Fibroblast of the aortic adventitia (primary cell): ENCODE measurements around the gene ALPP. TPM values are rescaled to one million over a fixed set of nuclear protein-coding genes. Genes with fewer than 3 reads are reported as not detected.
"Not testable (repeated sequence)": the region's sequence is repeated elsewhere in the genome, so short reads cannot be mapped to it uniquely, and the experiment has no call there.

Experiments used
- DNase-seq: peaks from one replicate; pipeline ENCODE4 v3.0.0-alpha.2; 2010; ENCODE audit warnings: low read depth
- H3K4me3 ChIP-seq: 2 replicates; pipeline ENCODE4 v1.5.1; 2011; ENCODE audit warnings: low read depth, mild to moderate bottlenecking, control low read depth, low read length, moderate library complexity
- small RNA-seq: library from RNA; depleted of rRNA; stranded (forward); fragments of <200 nt; gene quantifications from one replicate; pipeline ENCODE3, GENCODE V24; 2012
- total RNA-seq: library from RNA; depleted of rRNA; stranded (reverse); fragments of >200 nt; gene quantifications from 2 replicates; pipeline ENCODE4 v1.2.3, GENCODE V29; 2012; ENCODE audit warnings: low replicate concordance
- TF ChIP-seq, protein P1 (sequence below): IDR thresholded peaks from 2 replicates; pipeline ENCODE4 v1.5.1; 2011; ENCODE audit warnings: mild to moderate bottlenecking, low read length, control low read depth, inconsistent platforms; ENCODE audit not compliant: insufficient read depth

ALPP gene
- total RNA-seq, 1 donor: not detected

DNA sequence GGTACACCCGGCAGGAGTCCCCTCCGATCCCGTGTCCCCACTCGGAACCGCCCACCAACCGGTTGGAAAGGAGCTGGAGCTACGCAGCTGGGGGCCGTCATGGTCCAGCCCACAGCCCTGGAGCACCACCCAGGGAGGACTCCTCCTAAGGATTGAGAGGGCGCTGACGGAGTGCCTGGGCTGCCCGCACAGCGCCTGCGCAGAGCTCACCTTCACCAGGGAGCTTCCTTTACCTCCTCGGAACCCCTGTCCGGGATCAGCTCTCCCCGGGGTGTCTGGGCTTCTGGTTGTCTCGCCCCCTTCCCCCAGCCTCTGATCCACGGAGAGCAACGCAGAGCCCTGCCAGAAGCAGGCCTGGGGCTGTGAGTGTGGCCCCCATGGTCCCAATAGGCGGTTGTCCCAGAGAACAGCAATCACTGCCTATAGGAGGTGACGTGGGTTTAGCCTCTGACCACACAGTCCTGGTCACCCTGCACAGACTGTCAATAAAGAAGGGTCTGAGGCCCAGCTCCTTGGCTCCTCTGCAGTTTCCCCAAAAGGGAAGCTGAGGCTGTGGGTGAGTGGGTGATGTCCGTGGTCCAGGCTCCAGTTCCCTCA, 42.7 kb downstream of the ALPP start:
- no peak for DNase-seq
- H3K4me3 ChIP-seq: no peak overlapping the region
- TF ChIP-seq, protein P1, sequence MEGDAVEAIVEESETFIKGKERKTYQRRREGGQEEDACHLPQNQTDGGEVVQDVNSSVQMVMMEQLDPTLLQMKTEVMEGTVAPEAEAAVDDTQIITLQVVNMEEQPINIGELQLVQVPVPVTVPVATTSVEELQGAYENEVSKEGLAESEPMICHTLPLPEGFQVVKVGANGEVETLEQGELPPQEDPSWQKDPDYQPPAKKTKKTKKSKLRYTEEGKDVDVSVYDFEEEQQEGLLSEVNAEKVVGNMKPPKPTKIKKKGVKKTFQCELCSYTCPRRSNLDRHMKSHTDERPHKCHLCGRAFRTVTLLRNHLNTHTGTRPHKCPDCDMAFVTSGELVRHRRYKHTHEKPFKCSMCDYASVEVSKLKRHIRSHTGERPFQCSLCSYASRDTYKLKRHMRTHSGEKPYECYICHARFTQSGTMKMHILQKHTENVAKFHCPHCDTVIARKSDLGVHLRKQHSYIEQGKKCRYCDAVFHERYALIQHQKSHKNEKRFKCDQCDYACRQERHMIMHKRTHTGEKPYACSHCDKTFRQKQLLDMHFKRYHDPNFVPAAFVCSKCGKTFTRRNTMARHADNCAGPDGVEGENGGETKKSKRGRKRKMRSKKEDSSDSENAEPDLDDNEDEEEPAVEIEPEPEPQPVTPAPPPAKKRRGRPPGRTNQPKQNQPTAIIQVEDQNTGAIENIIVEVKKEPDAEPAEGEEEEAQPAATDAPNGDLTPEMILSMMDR: no peak

DNA sequence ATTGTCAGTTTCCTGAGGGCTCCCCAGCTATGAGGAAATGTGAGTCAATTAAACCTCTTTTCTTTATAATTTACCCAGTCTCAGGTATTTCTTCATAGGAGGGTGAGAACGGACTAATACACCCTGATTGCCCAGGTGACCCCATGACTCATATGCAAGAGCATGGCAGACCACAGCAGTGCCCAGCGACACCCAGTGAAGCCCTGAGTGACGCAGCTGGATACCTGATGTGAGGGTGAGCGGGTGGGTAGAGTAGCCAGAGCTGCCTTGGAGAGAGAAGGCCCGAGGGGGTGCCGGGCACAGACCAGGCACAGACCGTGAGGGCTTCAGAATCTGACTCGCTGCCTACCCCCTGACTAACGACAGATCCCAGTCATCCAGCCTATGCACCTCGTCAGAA, 43.5 kb downstream of the ALPP start:
- TF ChIP-seq, protein P1: no peak
- no peak for DNase-seq

DNA sequence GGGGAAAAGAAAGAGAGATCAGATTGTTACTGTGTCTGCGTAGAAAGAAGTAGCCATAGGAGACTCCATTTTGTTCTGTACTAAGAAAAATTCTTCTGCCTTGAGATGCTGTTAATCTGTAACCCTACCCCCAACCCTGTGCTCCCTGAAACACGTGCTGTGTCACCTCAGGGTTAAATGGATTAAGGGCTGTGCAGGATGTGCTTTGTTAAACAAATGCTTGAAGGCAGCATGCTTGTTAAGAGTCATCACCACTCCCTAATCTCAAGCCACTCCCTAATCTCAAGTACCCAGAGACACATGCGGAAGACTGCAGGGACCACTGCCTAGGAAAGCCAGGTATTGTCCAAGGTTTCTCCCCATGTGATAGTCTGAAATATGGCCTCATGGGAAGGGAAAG, 44.4 kb downstream of the ALPP start:
- not testable (repeated sequence) for DNase-seq, H3K4me3 ChIP-seq

More for the DNA sequence above, 43.5 kb downstream of the ALPP start:
- no peak overlapping the region for H3K4me3 ChIP-seq

DNA sequence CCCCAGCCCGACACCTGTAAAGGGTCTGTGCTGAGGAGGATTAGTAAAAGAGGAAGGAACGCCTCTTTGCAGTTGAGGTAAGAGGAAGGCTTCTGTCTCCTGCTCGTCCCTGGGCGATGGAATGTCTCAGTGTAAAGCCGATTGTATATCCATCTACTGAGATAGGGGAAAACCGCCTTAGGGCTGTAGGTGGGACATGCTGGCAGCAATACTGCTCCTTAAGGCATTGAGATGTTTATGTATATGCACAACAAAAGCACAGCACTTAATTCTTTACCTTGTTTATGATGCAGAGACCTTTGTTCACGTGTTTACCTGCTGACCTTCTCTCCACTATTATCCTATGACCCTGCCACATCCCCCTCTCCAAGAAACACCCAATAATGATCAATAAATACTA, 44.9 kb downstream of the ALPP start:
- DNase-seq, H3K4me3 ChIP-seq: not testable (repeated sequence)

DNA sequence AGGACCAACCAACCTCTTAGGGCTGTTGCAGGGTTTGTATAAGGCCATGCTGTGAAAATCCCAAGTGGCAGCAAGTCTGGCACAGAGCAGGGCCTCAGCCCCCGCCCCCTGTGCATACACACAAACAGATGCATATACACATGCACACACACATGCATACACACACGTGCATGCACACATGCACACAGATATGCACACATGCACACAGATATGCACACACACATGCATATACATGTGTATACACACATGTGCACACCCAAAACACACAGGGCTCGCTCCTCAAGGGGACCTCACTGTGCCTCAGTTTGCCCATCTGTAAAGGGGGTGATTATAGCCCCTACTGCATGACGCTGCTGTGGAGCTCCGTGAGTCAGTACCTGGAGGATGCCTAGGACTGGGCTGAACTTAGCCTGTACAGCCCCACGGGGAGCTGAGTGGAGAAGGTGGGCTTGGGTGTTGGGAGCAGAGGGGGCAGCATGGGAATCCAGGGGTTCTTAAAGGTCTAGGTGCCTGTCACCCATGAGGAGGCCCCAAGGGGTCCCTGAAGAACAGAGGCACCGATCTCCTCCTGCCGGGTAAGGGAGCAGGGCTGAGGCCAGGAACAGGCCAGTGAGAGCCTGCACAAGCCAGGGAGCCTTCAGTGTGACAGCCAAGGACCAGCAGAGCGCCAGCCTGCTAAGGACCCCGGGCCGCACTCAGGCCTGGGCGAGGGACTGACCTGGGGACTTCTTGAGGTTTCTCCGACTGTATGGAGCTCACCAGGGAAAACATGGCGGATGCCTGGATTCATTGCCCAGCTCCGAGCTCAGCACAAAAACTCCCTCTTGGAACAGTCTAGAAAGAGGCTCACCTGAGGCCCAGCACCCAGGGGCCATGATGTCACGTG, 53.4 kb downstream of the ALPP start:
- TF ChIP-seq, protein P1: no peak

More for the DNA sequence above, 53.4 kb downstream of the ALPP start:
- H3K4me3 ChIP-seq: no peak overlapping the region
- no peak for DNase-seq

Small RNA genes within 50 kb of the gene (small RNA-seq; reads per million reads assigned to genes)
- not detected for gene AC068134.3
- gene AC068134.4: not detected

Other genes with a start within 250 kb of the ALPP start
- not detected in 2 replicates for gene ALPG, start 28.1 kb downstream of the ALPP start, total RNA-seq
- gene ALPI, start 77.4 kb downstream of the ALPP start, total RNA-seq: not detected in 2 replicates
- gene ECEL1, start 109.1 kb downstream of the ALPP start, total RNA-seq: not detected in 2 replicates
- not detected in 2 replicates for gene PRSS56, start 141.6 kb downstream of the ALPP start, total RNA-seq
- not detected in 2 replicates for gene CHRND, start 147.4 kb downstream of the ALPP start, total RNA-seq
- not detected in 2 replicates for gene CHRNG, start 160.9 kb downstream of the ALPP start, total RNA-seq
- gene TIGD1, start 171.8 kb downstream of the ALPP start, total RNA-seq: 3.3 and 7.8 TPM in 2 replicates
- gene EIF4E2, start 171.9 kb downstream of the ALPP start, total RNA-seq: 49.1 and 72.6 TPM in 2 replicates